Medulla oblongata (tissue), 1 donor: ENCODE measurements around the gene LCMT1.
"Not testable (repeated sequence)": the region's sequence is repeated elsewhere in the genome, so short reads cannot be mapped to it uniquely, and the experiment has no call there.

Experiments used
- DNase-seq: peaks from one replicate; pipeline ENCODE4 v3.0.0-alpha.2; 2015; ENCODE audit errors: extremely low spot score

LCMT1 gene

GRCh38 chr16:25111403-25112166 is at the start of gene LCMT1:
Gene LCMT1, plus strand, starts transcription at chr16:25111742. Its CDS starts 142 bp downstream, at chr16:25111884.
- peak; percentile 99 for DNase-seq

- DNase-seq = no peak
Measured at GRCh38 chr16:25063102-25063501, 48.4 kb upstream of the LCMT1 start.

- DNase-seq = no peak
Measured at GRCh38 chr16:25063865-25064264, 47.7 kb upstream of the LCMT1 start.

DNA sequence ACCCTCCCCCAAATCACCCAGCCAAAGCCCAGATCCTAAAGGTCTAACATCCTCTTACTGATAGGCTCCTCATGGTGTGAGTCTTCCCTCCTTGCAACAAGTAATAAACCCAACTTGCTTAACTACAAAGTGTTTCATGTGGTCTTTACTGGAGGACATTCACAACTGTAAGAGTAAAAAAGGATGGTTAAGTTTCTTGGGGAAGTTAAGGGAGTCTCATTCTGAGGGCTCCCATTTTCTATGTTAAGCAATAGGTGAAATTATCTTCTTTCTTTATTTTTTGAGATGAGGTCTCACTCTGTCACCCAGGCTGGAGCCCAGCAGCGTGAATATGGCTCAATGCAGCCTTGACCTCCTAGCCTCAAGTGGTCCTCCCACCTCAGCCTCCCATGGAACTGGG is 47.3 kb upstream of the LCMT1 start:
- not testable (repeated sequence) for DNase-seq

GRCh38 chr16:25064937-25065336 is 46.6 kb upstream of the LCMT1 start:
- DNase-seq = peak; percentile 78

GRCh38 chr16:25065899-25066298 is 45.6 kb upstream of the LCMT1 start:
- DNase-seq = no peak

DNA sequence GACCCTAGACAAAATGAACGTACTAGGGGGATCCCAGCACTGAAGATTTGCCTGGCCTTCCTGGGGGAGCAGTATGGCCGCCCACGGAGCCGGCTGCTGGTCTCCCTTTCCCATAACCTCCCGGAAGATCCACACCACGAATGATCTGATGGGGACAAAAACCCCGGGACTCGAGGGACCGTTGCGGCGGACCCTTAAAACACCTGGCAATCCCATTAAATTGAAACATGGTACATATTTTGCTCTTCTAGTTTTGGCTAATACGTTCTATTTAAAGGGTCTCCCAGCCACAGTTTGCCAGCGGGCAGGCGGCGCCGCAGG is 45.2 kb upstream of the LCMT1 start:
- no peak for DNase-seq

GRCh38 chr16:25066747-25067631 is 44.6 kb upstream of the LCMT1 start:
- peak; percentile 81 for DNase-seq

- DNase-seq = no peak
Measured at GRCh38 chr16:25073854-25074253, 37.7 kb upstream of the LCMT1 start.

GRCh38 chr16:25078386-25078978 is 33.1 kb upstream of the LCMT1 start:
- no peak for DNase-seq

- DNase-seq = no peak
Measured at GRCh38 chr16:25079637-25080378, 31.7 kb upstream of the LCMT1 start.

DNA sequence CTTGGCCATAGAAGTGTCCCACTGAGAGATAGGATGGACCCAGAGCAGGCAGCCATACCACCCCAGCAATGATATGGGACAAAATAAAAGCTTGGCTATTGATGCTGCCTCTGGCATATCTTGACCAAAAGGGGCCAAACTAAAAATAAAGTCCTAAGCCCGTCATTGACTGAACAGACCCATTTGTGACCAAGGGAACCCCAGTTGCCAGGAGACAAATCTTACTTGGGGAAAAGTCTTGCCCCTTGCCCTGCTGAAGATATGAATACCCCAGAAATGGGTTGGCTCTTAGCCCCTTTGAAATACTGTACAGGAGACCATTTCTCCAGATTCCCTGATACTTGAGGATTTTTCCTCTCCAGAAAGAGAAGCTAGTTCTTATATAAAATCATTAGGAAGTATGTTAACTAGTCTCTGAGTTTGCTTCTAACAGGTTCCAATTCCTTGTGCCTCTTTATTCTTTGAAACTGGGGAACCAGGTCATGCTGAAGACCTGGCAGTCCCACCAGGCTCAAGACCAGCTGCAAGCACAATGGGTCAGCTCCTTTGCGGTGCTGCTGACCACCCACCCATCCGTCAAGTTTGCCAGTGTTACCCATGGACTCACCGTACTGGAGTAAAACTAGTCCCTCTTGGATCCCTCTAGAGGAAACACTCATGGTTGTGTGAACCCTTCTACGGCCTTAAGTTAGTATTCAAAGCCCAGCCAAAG is 31.0 kb upstream of the LCMT1 start:
- DNase-seq = no peak

DNA sequence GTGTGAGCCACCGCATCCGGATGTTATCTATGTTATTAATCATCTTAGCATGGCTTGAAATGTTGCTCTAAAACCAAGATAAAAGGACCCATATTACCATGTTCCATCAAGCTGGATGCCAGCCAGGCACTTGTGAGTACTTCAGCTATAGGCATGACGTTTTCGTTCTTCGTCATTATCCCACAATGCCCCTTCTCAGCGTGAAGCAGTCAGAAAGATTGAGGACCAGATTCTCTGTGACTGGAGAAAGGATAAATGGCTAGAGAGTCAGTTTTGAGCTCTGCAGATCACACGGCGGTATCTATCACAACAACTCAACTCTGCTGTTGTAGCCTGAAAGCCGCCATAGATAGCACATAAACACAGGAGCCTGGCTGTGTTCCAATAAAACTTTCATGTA is 29.8 kb upstream of the LCMT1 start:
- no peak for DNase-seq

DNA sequence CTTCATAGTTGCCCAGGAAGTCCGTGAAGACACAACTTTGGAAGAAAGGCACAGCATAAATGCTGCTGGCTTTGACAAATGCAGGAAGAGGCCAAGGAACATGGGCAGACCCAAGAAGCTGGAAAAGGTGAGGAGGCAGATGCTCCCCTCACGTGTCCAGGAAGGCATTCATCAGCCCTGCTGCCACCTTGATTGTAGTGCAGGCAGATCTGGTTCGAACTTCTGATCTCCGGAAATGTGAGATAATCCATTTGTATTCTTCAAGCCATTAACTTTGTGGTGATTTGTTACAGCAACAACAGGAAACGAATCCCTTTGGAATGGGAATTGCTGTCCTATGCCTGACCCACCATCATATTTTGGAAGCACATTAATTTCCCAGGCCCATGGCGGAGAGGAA is 28.5 kb upstream of the LCMT1 start:
- no peak for DNase-seq

DNA sequence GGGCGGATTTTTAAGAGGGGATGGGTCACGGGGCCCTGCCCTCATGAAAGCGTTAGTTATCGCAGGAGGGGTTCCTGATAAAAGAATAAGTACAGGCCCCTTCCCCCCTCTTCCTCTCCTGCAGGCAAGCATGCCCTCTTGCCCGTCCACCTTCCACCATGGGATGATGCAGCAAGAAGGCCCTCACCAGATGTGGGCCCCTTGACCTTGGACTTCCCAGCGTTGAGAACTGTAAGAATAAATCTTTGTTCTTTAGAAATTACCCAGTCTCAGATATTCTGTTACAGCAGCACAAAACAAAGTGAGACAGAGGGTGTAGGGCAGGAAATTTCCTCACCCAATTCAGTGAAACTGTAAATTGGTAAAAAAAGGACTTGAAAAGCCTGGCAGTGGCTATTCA is 27.8 kb upstream of the LCMT1 start:
- no peak for DNase-seq

DNA sequence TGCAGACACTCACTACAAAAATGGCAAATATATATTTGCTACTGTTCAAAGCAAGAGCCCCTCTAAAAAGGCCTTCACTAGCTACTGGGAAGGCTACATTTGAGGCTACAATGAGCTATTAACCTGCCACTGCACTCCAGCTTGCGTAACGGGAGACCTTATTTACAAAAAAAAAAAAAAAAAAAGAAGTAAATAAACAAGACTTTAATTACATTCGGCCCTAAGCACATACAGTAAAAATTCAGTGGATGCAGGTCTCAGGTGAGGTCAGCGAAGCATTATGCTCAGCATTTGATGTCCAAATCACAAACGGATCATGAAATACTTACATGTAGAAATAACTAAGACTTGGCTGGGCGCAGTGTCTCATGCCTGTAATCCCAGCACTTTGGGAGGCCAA is 26.7 kb upstream of the LCMT1 start:
- no peak for DNase-seq

DNA sequence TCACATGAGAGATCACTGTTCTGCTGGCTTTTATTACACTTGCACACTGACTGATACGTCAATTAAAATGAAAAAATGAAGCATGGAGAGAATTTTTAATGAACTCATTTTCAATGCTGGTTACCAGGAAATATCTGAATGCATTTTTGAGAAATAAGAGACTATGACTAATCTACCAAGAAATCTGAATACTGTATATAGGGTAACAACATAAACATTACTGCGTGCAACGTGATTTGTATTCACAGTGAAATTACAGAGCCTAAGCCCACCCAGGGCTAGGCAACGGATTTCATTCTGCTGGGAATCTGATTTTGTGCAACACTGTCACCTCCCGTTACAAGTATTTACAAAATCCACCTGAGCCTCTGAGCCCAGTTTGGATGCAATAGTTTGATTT is 23.8 kb upstream of the LCMT1 start:
- DNase-seq = no peak

DNA sequence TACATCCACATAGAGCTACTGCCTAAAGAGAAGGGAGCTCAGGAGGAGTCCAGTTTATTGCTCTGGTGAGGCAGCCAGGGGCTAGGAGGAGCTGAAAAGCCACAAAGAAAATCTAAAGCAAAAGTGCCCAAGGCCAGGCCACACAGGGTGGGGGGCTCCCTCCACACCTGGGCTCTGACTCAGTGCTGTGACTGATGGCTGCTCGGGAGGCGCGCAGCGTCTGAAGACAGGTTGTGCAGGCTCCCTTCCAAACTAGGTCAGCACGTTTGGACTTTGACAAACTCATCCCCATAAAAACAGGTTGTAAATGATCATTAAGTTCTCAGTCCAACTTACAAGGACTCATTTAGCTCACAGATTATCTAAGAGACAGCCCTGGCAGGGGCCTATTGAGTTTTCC is 22.2 kb upstream of the LCMT1 start:
- no peak for DNase-seq

DNA sequence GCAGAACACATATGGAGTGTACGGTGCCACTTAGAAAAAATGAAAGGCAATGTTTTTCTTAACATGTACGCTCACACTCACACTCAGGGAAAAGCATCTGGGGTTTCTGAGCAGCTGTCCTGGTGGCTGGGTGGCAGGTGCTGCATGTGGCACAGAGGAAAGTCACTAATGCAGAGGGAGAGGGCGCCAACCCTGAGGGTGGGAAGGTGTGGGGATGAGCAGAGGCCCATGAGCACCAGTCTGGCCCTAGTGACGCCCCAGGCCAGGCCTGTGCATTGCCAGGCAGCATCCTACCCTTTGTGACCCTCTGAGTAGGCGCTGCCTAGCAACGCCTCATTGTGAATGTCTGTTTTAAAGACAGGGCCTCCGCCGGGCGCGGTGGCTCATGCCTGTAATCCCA is 19.1 kb upstream of the LCMT1 start:
- no peak for DNase-seq

- peak; percentile 4 for DNase-seq
Measured at GRCh38 chr16:25093208-25094061, 18.1 kb upstream of the LCMT1 start.
